ENCODE measurements around the gene HHAT.

Gene HHAT

DNA sequence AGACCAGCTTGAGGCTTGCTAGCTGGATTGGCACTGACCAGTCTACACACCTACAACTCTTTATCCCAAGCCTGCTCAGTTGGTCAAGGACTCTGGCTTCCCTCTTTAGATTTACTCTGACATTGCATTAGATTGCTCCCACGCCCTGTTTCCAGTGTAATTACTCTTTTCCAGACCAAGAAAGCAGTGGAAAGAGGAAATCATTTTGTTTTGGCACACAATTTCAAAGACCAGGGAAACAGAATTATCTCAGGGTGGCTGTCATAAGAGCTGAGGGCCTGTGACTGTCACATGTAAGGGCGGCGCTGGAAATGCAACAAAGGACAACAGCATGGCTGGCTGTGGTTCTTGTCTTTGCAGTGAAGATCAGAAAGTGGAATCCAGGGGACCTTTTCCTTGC is 302.7 kb downstream of the HHAT start:
- no peak overlapping the region for H3K4me3 ChIP-seq (replicated peaks; ENCODE audit: low read depth, low read length)
- H3K27me3 ChIP-seq (replicated peaks; ENCODE audit: control insufficient read depth, insufficient read depth, low read length): no peaks in the 10 kb centered on the region
- DNase-seq (ENCODE audit: extremely low read depth, insufficient read length): no peak
- TF ChIP-seq, protein P1, sequence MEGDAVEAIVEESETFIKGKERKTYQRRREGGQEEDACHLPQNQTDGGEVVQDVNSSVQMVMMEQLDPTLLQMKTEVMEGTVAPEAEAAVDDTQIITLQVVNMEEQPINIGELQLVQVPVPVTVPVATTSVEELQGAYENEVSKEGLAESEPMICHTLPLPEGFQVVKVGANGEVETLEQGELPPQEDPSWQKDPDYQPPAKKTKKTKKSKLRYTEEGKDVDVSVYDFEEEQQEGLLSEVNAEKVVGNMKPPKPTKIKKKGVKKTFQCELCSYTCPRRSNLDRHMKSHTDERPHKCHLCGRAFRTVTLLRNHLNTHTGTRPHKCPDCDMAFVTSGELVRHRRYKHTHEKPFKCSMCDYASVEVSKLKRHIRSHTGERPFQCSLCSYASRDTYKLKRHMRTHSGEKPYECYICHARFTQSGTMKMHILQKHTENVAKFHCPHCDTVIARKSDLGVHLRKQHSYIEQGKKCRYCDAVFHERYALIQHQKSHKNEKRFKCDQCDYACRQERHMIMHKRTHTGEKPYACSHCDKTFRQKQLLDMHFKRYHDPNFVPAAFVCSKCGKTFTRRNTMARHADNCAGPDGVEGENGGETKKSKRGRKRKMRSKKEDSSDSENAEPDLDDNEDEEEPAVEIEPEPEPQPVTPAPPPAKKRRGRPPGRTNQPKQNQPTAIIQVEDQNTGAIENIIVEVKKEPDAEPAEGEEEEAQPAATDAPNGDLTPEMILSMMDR (IDR thresholded peaks at IDR 0.05; ENCODE audit: insufficient read depth, low read length, poor library complexity, severe bottlenecking): no peak
- no peaks in the 10 kb centered on the region for H3K36me3 ChIP-seq (ENCODE audit: control insufficient read depth, insufficient read depth, low read length)

- Histone ChIP-seq H3K4me3 (replicated peaks; ENCODE audit: low read depth, low read length) (no peak overlapping the region), H3K36me3 (ENCODE audit: control insufficient read depth, insufficient read depth, low read length) (no peaks in the 10 kb centered on the region), H3K27me3 (replicated peaks; ENCODE audit: control insufficient read depth, insufficient read depth, low read length) (no peaks in the 10 kb centered on the region)
- no peak for DNase-seq (ENCODE audit: extremely low read depth, insufficient read length)
- TF ChIP-seq, protein P1 (IDR thresholded peaks at IDR 0.05; ENCODE audit: insufficient read depth, low read length, poor library complexity, severe bottlenecking): no peak
Measured at GRCh38 chr1:210633140-210633539, 304.4 kb downstream of the HHAT start.

DNA sequence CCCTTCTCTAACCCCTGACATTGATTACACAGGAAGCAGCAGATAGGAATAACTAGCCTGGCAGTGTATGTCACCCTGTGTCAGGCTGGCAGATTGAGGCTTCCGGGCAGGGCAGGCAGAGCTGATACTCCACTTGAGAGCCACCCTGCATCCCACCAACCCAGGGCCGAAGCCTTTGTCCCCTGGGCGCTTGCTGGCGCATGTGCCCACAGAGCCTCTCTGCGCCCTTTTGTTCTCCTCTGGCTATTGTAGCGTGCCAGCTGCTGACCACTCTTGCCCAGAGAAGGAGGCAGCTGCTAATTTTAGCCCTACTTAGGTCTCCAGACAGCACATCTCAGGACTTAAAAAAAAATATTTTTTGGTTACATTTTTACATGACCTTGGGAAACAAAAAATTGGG is 304.9 kb downstream of the HHAT start:
- no peak overlapping the region for H3K4me3 ChIP-seq (replicated peaks; ENCODE audit: low read depth, low read length)
- H3K27me3 ChIP-seq (replicated peaks; ENCODE audit: control insufficient read depth, insufficient read depth, low read length): no peaks in the 10 kb centered on the region
- H3K36me3 ChIP-seq (ENCODE audit: control insufficient read depth, insufficient read depth, low read length): no peaks in the 10 kb centered on the region
- DNase-seq (ENCODE audit: extremely low read depth, insufficient read length): no peak
- TF ChIP-seq, protein P1 (IDR thresholded peaks at IDR 0.05; ENCODE audit: insufficient read depth, low read length, poor library complexity, severe bottlenecking): no peak

DNA sequence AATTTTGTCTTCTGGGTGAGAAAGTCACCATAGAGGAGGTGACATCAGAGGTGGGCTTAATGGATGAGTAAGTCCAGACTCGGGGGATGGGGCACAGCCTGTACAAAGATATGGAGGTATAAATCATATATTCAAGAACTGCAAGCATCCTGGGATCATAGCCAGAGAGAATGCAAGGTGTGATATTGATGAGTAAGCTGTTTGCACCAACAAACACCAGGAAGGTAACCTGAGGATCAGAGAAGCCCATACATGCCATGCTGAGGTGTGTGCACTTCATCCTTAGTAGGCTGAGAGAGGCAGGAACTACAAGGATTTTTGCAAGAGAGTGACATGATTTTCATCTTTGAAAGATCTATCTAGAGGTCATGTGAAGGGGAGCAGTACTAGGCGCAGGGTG is 306.4 kb downstream of the HHAT start:
- DNase-seq (ENCODE audit: extremely low read depth, insufficient read length): no peak
- Histone ChIP-seq H3K36me3 (ENCODE audit: control insufficient read depth, insufficient read depth, low read length) (no peaks in the 10 kb centered on the region), H3K4me3 (replicated peaks; ENCODE audit: low read depth, low read length) (no peak overlapping the region), H3K27me3 (replicated peaks; ENCODE audit: control insufficient read depth, insufficient read depth, low read length) (no peaks in the 10 kb centered on the region)
- TF ChIP-seq, protein P1 (IDR thresholded peaks at IDR 0.05; ENCODE audit: insufficient read depth, low read length, poor library complexity, severe bottlenecking): no peak

DNA sequence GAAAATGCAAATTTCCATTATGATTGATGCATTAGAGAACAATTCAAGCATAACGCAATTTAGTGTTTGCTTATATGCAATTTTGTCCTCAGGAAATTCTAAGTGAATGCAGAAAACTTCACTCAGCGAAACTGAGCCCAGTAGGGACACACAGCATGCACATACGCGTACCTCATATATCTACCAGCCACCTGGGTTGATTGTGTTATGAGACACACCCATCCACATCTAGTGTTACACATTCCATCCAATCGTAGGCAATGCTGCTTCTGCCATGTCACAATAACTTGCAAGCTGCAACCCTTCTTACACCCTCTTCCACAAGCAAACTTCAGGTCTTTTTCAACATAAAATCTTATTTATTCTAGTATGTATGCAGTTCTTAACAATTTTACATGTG is 312.9 kb downstream of the HHAT start:
- Histone ChIP-seq H3K36me3 (ENCODE audit: control insufficient read depth, insufficient read depth, low read length) (no peaks in the 10 kb centered on the region), H3K4me3 (replicated peaks; ENCODE audit: low read depth, low read length) (no peak overlapping the region), H3K27me3 (replicated peaks; ENCODE audit: control insufficient read depth, insufficient read depth, low read length) (no peaks in the 10 kb centered on the region)
- no peak for DNase-seq (ENCODE audit: extremely low read depth, insufficient read length)
- TF ChIP-seq, protein P1 (IDR thresholded peaks at IDR 0.05; ENCODE audit: insufficient read depth, low read length, poor library complexity, severe bottlenecking): no peak

GRCh38 chr1:210645582-210646257 is 317.0 kb downstream of the HHAT start:
- TF ChIP-seq, protein P1 (IDR thresholded peaks at IDR 0.05; ENCODE audit: insufficient read depth, low read length, poor library complexity, severe bottlenecking): no peak

More at GRCh38 chr1:210645582-210646257, 317.0 kb downstream of the HHAT start:
- no peak overlapping the region for H3K4me3 ChIP-seq (replicated peaks; ENCODE audit: low read depth, low read length)
- no peaks in the 10 kb centered on the region for H3K27me3 ChIP-seq (replicated peaks; ENCODE audit: control insufficient read depth, insufficient read depth, low read length)
- DNase-seq (ENCODE audit: extremely low read depth, insufficient read length): no peak
- no peaks in the 10 kb centered on the region for H3K36me3 ChIP-seq (ENCODE audit: control insufficient read depth, insufficient read depth, low read length)
